PFSK-1 (cell line): Measurements from ENCODE around the gene ARGLU1.

Experiments
- FOXP2 ChIP-seq: optimal IDR thresholded peaks from 2 replicates; pipeline ENCODE3; 2011; ENCODE audit warnings: borderline replicate concordance, control low read depth, inconsistent platforms; ENCODE audit not compliant: insufficient read depth; ENCODE audit errors: extremely low read length, extremely low read depth
- POLR2AphosphoS5 ChIP-seq: IDR thresholded peaks from 2 replicates; pipeline ENCODE4 v1.6.1; 2012; ENCODE audit warnings: low read depth, mild to moderate bottlenecking, control low read depth, low read length, moderate library complexity
- REST ChIP-seq, 2 experiments: IDR thresholded peaks; 2 replicates each; pipeline versions ENCODE4 v1.6.1 to v1.8.0; 2011 to 2012; ENCODE audit warnings: low read depth in 2 of 2, low read length in 2 of 2, control low read depth in 1 of 2, inconsistent platforms in 1 of 2, mild to moderate bottlenecking in 1 of 2, moderate library complexity in 1 of 2; ENCODE audit not compliant: insufficient read depth in 1 of 2
- SIN3A ChIP-seq: IDR thresholded peaks from 2 replicates; pipeline ENCODE4 v1.6.1; 2012; ENCODE audit warnings: mild to moderate bottlenecking, low read length, moderate library complexity, borderline replicate concordance; ENCODE audit not compliant: insufficient read depth
- TAF1 ChIP-seq: IDR thresholded peaks from 2 replicates; pipeline ENCODE4 v1.6.1; 2012; ENCODE audit warnings: low read length, control low read depth, borderline replicate concordance; ENCODE audit not compliant: insufficient read depth

The ARGLU1 gene

GRCh38 chr13:106555631-106556328 is 12.2 kb downstream of the ARGLU1 start:
- no peak for TF ChIP-seq FOXP2
- no peak for TF ChIP-seq SIN3A
- TF ChIP-seq TAF1: no peak
- TF ChIP-seq REST (IDR thresholded peaks at IDR 0.05; ENCODE audit: insufficient read depth in 1 of 2, low read depth in 2 of 2, low read length in 2 of 2): no peak
- TF ChIP-seq POLR2AphosphoS5: no peak

- TF ChIP-seq TAF1: no peak
- TF ChIP-seq POLR2AphosphoS5: no peak
- TF ChIP-seq SIN3A: no peak
- TF ChIP-seq FOXP2: no peak
- no peak for TF ChIP-seq REST (IDR thresholded peaks at IDR 0.05; ENCODE audit: insufficient read depth in 1 of 2, low read depth in 2 of 2, low read length in 2 of 2)
Observed at GRCh38 chr13:106551751-106552150, 16.2 kb downstream of the ARGLU1 start.

DNA sequence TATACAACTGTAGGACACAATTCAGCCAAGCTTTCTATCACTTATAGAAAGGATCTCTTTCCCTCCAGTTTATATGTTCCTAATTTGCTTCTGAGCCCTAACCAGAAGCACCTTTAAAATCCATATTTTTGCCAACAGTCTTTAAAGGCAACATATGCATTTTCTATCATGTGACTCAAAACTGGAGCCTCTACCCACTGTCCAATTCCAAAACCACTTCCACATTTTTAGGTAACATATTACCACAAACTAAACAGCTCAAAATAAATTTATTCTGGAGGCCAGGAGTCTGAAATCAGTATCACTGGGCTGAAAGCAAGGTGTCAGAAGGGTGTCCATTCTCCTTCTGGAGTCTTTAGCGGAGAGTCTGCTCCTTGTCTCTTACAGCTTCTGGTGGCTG is 16.6 kb downstream of the ARGLU1 start:
- TF ChIP-seq FOXP2: no peak
- TF ChIP-seq POLR2AphosphoS5: no peak
- TF ChIP-seq TAF1: no peak
- no peak for TF ChIP-seq SIN3A
- no peak for TF ChIP-seq REST (IDR thresholded peaks at IDR 0.05; ENCODE audit: insufficient read depth in 1 of 2, low read depth in 2 of 2, low read length in 2 of 2)

DNA sequence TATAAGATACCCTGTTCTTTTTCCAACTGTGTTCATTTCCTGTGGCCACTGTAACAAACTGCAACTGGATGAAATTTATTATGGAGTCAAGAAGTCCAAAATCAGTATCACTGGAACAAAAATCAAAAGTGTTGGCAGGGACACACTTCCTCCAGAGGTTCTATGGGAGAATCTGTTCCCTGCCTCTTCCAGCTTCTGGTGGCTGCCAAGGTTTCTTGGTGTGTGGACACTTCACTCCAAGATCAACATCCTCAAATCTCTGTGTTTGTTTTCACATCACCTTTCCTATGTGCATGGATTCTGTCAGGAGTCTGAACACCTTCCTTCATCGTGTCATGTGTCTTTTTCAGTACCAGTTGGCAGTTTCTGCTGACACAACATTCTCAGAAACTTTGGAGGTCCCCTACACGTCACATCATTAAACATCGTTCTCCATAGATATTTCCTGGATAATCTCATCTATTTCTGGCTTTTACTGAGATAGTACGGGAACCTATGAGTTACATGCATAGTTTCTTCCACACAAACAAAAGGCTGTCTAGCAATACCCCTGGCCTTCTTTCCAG is 17.3 kb downstream of the ARGLU1 start:
- TF ChIP-seq FOXP2 (no peak), TAF1 (no peak), SIN3A (no peak), REST (IDR thresholded peaks at IDR 0.05; ENCODE audit: insufficient read depth in 1 of 2, low read depth in 2 of 2, low read length in 2 of 2) (no peak), POLR2AphosphoS5 (no peak)
